Breast epithelium (tissue), 3 donors: ENCODE results near the gene MORF4L1.

ENCODE experiments used
- POLR2A ChIP-seq: fragments of 450-650 bp; IDR thresholded peaks from one replicate; pipeline ENCODE4 v1.6.1; 2016; ENCODE audit warnings: antibody characterized with exemption, mild to moderate bottlenecking, moderate library complexity
- POLR2AphosphoS5 ChIP-seq, 3 donors: sonication (generic); formaldehyde crosslinking; IDR thresholded peaks; one replicate each; pipeline ENCODE4 v1.6.1; 2017; ENCODE audit warnings: antibody characterized with exemption in 3 of 3
- TF ChIP-seq, protein P1 (sequence below), 3 donors: fragments of 450-650 bp; IDR thresholded peaks; one replicate each; pipeline ENCODE4 v1.5.1; 2016 to 2017; ENCODE audit warnings: antibody characterized with exemption in 3 of 3, mild to moderate bottlenecking in 3 of 3, moderate library complexity in 3 of 3

DNA sequence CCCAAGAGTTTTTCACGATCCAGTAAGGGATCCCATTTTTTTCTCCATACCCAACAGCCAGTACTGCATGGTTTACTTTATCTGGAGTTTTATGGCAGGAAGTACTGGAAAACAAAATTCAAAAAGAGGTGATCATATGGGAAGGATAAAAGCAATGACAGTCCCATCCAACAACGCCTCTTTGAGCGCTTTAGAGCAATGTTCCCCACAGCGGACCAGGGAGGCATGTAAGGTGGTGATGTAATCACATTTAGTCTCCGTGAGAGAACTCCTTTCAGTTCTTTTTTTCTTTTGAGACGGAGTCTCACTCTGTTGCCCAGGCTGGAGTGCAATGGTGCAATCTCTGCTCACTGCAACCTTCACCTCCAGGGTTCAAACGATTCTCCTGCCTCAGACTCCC lies 50.3 kb downstream of the MORF4L1 start:
- TF ChIP-seq, protein P1, sequence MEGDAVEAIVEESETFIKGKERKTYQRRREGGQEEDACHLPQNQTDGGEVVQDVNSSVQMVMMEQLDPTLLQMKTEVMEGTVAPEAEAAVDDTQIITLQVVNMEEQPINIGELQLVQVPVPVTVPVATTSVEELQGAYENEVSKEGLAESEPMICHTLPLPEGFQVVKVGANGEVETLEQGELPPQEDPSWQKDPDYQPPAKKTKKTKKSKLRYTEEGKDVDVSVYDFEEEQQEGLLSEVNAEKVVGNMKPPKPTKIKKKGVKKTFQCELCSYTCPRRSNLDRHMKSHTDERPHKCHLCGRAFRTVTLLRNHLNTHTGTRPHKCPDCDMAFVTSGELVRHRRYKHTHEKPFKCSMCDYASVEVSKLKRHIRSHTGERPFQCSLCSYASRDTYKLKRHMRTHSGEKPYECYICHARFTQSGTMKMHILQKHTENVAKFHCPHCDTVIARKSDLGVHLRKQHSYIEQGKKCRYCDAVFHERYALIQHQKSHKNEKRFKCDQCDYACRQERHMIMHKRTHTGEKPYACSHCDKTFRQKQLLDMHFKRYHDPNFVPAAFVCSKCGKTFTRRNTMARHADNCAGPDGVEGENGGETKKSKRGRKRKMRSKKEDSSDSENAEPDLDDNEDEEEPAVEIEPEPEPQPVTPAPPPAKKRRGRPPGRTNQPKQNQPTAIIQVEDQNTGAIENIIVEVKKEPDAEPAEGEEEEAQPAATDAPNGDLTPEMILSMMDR (IDR thresholded peaks at IDR 0.05) = no peak
- no peak for TF ChIP-seq POLR2AphosphoS5 (IDR thresholded peaks at IDR 0.05)
- no peak for TF ChIP-seq POLR2A
